Lung (tissue), 12 donors: ENCODE data around the gene CRAMP1. TPM values are rescaled to one million over a fixed set of nuclear protein-coding genes. Genes with fewer than 3 reads are reported as not detected.

ENCODE experiments used
- ATAC-seq: fragments of 200-7000 bp; cut with Tn5 transposase; one replicate; pipeline ENCODE4 v1.9.1; 2020; ENCODE audit warnings: moderate number of reproducible peaks; ENCODE audit not compliant: insufficient read depth, low FRiP score
- DNase-seq, 3 donors: peaks; one replicate each; pipeline ENCODE4 v3.0.0-alpha.2; 2013 to 2017
- H3K27ac ChIP-seq, 2 donors: one replicate each; pipeline ENCODE4 v1.5.1; 2013; ENCODE audit warnings: mild to moderate bottlenecking in 2 of 2, moderate library complexity in 2 of 2, control low read depth in 1 of 2, inconsistent platforms in 1 of 2, low read depth in 1 of 2, low read length in 1 of 2
- H3K27me3 ChIP-seq, 3 donors: one replicate each; pipeline ENCODE4 v1.5.1; 2013; ENCODE audit warnings: low read length in 2 of 3; ENCODE audit not compliant: control insufficient read depth in 3 of 3, insufficient read depth in 3 of 3
- H3K36me3 ChIP-seq, 4 donors: one replicate each; pipeline ENCODE4 v1.5.1; 2013; ENCODE audit warnings: low read length in 4 of 4, mild to moderate bottlenecking in 1 of 4, moderate library complexity in 1 of 4; ENCODE audit not compliant: control insufficient read depth in 4 of 4, insufficient read depth in 4 of 4
- H3K4me1 ChIP-seq, 5 donors: one replicate each; pipeline ENCODE4 v1.5.1; 2013; ENCODE audit warnings: low read length in 5 of 5, mild to moderate bottlenecking in 2 of 5, moderate library complexity in 1 of 5; ENCODE audit not compliant: control insufficient read depth in 5 of 5, insufficient read depth in 5 of 5
- H3K4me3 ChIP-seq: one replicate; pipeline ENCODE4 v1.5.1; 2013; ENCODE audit warnings: mild to moderate bottlenecking, control low read depth, moderate library complexity
- H3K9ac ChIP-seq, 2 donors: one replicate each; pipeline ENCODE4 v1.5.1; 2013; ENCODE audit warnings: low read length in 2 of 2, control low read depth in 1 of 2; ENCODE audit not compliant: insufficient read depth in 1 of 2
- H3K9me3 ChIP-seq, 4 donors: one replicate each; pipeline ENCODE4 v1.5.1; 2013; ENCODE audit warnings: low read length in 3 of 4, mild to moderate bottlenecking in 1 of 4, moderate library complexity in 1 of 4; ENCODE audit not compliant: control insufficient read depth in 4 of 4, insufficient read depth in 3 of 4
- WGBS, 2 donors: extraction: QIAGEN DNeasy Blood & Tissue Kit; methylation state at CpG; one replicate each; pipeline ENCODE4 v1.1.7; 2013; 5-methylcytosine and 5-hydroxymethylcytosine counted together
- polyA plus RNA-seq, 2 donors: library from polyadenylated mRNA; stranded (reverse); fragments of 200-250 nt; gene quantifications; one replicate each; pipeline ENCODE4 v1.2.1, GENCODE V29; 2013
- total RNA-seq, 2 donors: library from RNA; depleted of rRNA in 1 of 2; stranded (reverse); fragments of >200 nt in 1 of 2; gene quantifications; one replicate each; pipeline ENCODE4 v1.2.1, GENCODE V29; 2014 to 2021
- TF ChIP-seq, protein P1 (sequence below): IDR thresholded peaks from 2 replicates; pipeline ENCODE4 v1.5.1; 2012; ENCODE audit warnings: mild to moderate bottlenecking; ENCODE audit errors: control extremely low read depth, extremely low read depth
- donor health status: control.
- donor health status: control.
- donor health status: Bipolar disorder and iron deficiency.
- donor health status: healthy.
- donor health status: DM: yes; HTN: yes; CAD: no.

The CRAMP1 gene
- total and polyA plus RNA-seq, 4 donors = 6.6 to 20.4 (median 12.5) TPM

DNA sequence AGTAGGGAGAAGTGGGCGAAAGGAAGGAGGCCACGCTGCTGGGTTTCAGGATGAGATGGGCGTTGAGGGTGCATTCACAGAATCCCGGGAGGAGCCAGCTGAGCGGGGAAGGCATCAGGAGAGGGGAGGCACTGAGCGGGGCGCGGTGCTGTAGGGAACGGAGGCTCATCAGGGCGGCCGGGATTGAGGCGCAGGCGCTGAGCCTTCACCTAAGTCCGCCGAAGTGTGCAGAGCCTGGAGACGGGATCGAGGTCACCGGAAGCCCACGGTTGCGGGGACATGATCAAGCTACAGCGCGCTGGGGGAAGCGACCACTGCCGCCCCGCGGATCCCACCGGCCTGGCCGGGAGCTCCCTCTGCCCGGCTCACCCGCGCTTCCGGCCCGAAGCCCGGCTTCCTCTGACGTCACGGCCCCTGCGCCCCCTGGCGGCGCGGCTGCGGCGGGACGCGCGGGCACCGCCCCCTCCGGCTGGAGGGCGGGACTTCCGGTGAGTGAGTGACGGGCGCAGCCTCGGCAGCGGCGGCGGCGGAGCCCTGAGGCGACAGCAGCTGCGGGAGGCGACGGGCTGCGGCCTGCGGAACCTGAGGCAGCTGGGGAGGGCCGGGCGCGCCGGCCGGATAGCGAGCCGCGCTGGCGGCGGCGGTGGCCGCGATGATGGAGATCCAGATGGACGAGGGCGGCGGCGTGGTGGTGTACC, 93.7 kb downstream of the CRAMP1 start, which contains the start of gene MAPK8IP3:
TSS of gene MAPK8IP3 (plus strand) at position 508 of the 698 bp plus-strand sequence. CDS start at position 653, 145 bp downstream.
- ATAC-seq (peak; percentile 94), DNase-seq (peak; percentile 94 to 95 (median 95))
- Histone ChIP-seq H3K36me3 (peaks cover 0 to 11% (median 3%) of the 10 kb centered on the region in 4 donors), H3K27ac (peak within 1 kb of the TSS; percentile 89 to 99), H3K9me3 (no peaks in the 10 kb centered on the region), H3K27me3 (no peaks in the 10 kb centered on the region), H3K4me1 (peaks cover 3 to 16% (median 5%) of the 10 kb centered on the region in 5 donors), H3K4me3 (peak within 1 kb of the TSS; percentile 97), H3K9ac (peak within 1 kb of the TSS; percentile 72)
- TF ChIP-seq, protein P1, sequence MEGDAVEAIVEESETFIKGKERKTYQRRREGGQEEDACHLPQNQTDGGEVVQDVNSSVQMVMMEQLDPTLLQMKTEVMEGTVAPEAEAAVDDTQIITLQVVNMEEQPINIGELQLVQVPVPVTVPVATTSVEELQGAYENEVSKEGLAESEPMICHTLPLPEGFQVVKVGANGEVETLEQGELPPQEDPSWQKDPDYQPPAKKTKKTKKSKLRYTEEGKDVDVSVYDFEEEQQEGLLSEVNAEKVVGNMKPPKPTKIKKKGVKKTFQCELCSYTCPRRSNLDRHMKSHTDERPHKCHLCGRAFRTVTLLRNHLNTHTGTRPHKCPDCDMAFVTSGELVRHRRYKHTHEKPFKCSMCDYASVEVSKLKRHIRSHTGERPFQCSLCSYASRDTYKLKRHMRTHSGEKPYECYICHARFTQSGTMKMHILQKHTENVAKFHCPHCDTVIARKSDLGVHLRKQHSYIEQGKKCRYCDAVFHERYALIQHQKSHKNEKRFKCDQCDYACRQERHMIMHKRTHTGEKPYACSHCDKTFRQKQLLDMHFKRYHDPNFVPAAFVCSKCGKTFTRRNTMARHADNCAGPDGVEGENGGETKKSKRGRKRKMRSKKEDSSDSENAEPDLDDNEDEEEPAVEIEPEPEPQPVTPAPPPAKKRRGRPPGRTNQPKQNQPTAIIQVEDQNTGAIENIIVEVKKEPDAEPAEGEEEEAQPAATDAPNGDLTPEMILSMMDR = peak; percentile 98
- WGBS, 2 donors = 0 to 1% methylated on average over 65 to 79 of the region's 79 CpGs

DNA sequence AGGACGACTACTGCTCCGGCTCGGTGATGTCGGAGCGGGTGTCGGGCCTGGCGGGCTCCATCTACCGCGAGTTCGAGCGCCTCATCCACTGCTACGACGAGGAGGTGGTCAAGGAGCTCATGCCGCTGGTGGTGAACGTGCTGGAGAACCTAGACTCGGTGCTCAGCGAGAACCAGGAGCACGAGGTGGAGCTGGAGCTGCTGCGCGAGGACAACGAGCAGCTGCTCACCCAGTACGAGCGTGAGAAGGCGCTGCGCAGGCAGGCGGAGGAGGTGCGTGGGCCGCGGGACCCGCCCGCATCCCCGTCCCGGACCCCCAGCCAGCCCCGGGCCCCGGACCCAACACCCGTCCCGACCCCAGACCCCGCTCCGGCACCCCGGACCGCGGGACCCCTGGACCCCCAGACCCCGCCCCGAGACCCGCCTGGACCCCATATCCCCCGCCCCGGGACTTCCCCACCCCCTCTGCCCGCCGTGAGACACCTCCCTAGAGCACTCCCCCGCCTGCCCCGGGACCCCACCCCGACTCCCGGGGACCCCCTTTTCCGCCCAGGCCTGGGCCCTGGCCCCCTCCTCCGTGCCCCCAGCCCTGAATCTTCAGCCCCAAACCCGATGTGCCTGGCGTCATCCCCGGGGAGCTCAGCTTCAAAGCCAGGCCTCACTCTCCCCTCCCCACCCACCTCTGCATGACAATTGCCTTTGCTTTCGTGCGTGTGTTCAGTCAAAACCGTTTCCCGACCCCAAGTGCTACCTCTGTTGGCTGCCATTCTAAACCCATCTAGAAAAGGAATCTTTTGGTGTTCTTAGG, 94.4 kb downstream of the CRAMP1 start:
- ATAC-seq (peak; percentile 9), DNase-seq (peak in 2 of 3 donors; percentile 21 to 40)
- H3K27me3 ChIP-seq = no peaks in the 10 kb centered on the region
- H3K4me1 ChIP-seq = peaks cover 3 to 16% (median 5%) of the 10 kb centered on the region in 5 donors
- peak overlapping the region; percentile 70 to 72 for H3K9ac ChIP-seq
- peak overlapping the region; percentile 97 for H3K4me3 ChIP-seq
- H3K9me3 ChIP-seq = no peaks in the 10 kb centered on the region
- WGBS, 2 donors = 0 to 1% methylated on average over 45 to 62 of the region's 62 CpGs
- peak overlapping the region; percentile 89 to 94 for H3K27ac ChIP-seq
- TF ChIP-seq, protein P1 = no peak
- H3K36me3 ChIP-seq = peaks cover 0 to 11% (median 3%) of the 10 kb centered on the region in 4 donors

DNA sequence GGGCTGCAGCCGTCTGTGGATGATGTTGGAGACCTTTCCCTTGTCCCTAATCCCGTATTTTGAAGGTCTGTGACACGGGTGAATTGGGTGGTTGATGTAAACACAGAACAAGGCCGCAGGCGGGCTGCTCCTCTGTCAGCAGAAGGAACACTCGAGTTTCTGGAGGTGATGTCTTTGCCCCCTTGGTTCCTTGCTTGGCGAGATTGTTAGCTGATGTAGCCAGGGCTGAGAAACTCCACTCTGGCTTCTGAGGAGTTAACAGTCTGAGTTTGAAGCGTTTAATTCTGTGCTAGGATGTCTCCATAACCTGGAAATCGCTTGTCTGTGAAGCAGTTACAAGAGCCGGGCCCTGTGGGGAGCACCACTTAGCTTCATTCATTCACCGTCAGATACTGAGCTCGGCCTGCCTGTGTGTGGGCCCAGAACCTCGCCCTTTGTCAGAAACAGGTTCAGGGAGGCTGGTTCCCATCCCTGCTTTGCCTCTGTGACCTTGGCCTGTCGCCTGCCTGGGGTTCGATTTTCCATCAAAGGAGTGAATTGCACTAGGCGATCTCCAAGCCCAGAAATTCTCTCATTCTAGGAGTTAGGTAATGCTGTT, 95.1 kb downstream of the CRAMP1 start:
- H3K9me3 ChIP-seq = no peaks in the 10 kb centered on the region
- no peaks in the 10 kb centered on the region for H3K27me3 ChIP-seq
- no peak for ATAC-seq
- peaks cover 0 to 8% (median 3%) of the 10 kb centered on the region in 4 donors for H3K36me3 ChIP-seq
- H3K9ac ChIP-seq = peak overlapping the region in 1 of 2 donors; percentile 67
- H3K27ac ChIP-seq = peak overlapping the region; percentile 69 to 79
- TF ChIP-seq, protein P1 = no peak
- peaks cover 3 to 16% (median 5%) of the 10 kb centered on the region in 5 donors for H3K4me1 ChIP-seq
- no peak for DNase-seq
- H3K4me3 ChIP-seq = peak overlapping the region; percentile 52
- WGBS, 2 donors = 20 to 23% methylated on average over 16 of the region's 16 CpGs
